Measurements from ENCODE around the gene TNIP3. TPM values are rescaled to one million over a fixed set of nuclear protein-coding genes. Genes with fewer than 3 reads are reported as not detected.

Gene TNIP3
- total RNA-seq, 1 experiment from 2014 or later, result 0.43 TPM

DNA sequence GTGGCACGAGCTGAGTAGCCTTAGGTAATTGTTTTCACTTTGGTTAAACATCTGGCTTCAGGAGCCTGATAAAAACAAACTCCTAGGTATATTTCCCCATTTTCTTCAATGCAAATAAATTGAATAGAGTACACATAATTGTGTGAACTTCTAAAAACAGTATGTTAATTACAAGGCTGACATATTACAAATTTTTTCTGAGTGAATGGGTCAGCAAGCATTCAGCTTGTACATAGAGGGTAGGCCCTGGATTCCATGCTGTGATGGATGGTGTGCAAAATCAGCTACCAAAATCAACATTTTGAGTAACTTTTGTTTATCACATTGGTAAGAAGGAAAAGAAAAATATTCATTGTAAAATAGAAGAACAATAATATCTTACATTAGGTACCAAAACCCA, 12.2 kb downstream of the TNIP3 start:
- intact Hi-C loops (cut with micrococcal nuclease; ENCODE audit: unreplicated experiment), result no loop called here
- H3K36me3 ChIP-seq (ENCODE audit: control insufficient read depth, insufficient read depth, low read length), result no peaks in the 10 kb centered on the region
- BruUV-seq (replicated peaks), result no TSS peak
- TF ChIP-seq, protein P1, sequence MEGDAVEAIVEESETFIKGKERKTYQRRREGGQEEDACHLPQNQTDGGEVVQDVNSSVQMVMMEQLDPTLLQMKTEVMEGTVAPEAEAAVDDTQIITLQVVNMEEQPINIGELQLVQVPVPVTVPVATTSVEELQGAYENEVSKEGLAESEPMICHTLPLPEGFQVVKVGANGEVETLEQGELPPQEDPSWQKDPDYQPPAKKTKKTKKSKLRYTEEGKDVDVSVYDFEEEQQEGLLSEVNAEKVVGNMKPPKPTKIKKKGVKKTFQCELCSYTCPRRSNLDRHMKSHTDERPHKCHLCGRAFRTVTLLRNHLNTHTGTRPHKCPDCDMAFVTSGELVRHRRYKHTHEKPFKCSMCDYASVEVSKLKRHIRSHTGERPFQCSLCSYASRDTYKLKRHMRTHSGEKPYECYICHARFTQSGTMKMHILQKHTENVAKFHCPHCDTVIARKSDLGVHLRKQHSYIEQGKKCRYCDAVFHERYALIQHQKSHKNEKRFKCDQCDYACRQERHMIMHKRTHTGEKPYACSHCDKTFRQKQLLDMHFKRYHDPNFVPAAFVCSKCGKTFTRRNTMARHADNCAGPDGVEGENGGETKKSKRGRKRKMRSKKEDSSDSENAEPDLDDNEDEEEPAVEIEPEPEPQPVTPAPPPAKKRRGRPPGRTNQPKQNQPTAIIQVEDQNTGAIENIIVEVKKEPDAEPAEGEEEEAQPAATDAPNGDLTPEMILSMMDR (IDR thresholded peaks at IDR 0.05; ENCODE audit: insufficient read depth in 1 of 2, low read depth in 1 of 2, low read length in 1 of 2, severe bottlenecking in 1 of 2, unreplicated experiment in 1 of 2), result no peak
- no peaks in the 10 kb centered on the region for H3K4me1 Mint-ChIP-seq (ENCODE audit: low read depth, unreplicated experiment)
- no peaks in the 10 kb centered on the region for H3K27me3 ChIP-seq (replicated peaks; ENCODE audit: control insufficient read depth, insufficient read depth, low read length)
- CTCF ChIA-PET, result no interaction called here
- H3K4me1 ChIP-seq, result no peaks in the 10 kb centered on the region
- no peak for DNase-seq
- no peaks in the 10 kb centered on the region for H3K9me3 ChIP-seq
- POLR2A ChIA-PET, result no interaction called here
- no peak overlapping the region for H3K4me3 Mint-ChIP-seq (ENCODE audit: unreplicated experiment)
- peaks cover 3% of the 10 kb centered on the region for H3K36me3 Mint-ChIP-seq (ENCODE audit: insufficient read depth, unreplicated experiment)
- peaks cover 4% of the 10 kb centered on the region for H3K27me3 Mint-ChIP-seq (ENCODE audit: insufficient read depth, unreplicated experiment)
- no peak overlapping the region for H3K4me3 ChIP-seq (ENCODE audit: low read depth, low read length)
- H3K27ac Mint-ChIP-seq (ENCODE audit: unreplicated experiment), result no peak overlapping the region
- no peaks in the 10 kb centered on the region for H3K9me3 Mint-ChIP-seq (ENCODE audit: unreplicated experiment)

DNA sequence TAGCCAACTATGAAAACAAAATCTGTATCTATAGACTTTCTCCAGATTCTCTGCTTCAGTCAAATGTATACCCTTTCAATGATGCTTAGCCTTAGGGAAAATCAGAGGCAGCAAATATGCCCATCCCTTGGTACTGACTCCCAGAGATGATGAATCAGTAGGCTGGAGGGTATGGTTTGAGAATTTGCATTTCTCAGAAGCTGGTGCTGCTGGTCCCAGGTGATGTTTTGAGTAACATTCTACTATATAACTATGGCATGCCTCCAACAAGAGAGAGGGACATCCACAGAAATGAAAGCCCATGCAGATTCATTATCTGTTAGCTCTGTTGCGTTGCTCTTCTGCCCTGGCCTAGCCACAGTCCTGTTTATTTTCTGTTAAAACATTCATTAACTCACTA, 13.6 kb downstream of the TNIP3 start:
- Histone ChIP-seq H3K27me3 (replicated peaks; ENCODE audit: control insufficient read depth, insufficient read depth, low read length) (no peaks in the 10 kb centered on the region), H3K36me3 (ENCODE audit: control insufficient read depth, insufficient read depth, low read length) (no peaks in the 10 kb centered on the region), H3K4me3 (ENCODE audit: low read depth, low read length) (no peak overlapping the region), H3K9me3 (no peaks in the 10 kb centered on the region), H3K4me1 (no peaks in the 10 kb centered on the region)
- no peak for DNase-seq
- H3K4me1 Mint-ChIP-seq (ENCODE audit: low read depth, unreplicated experiment), result no peaks in the 10 kb centered on the region
- no peak overlapping the region for H3K4me3 Mint-ChIP-seq (ENCODE audit: unreplicated experiment)
- intact Hi-C loops (cut with micrococcal nuclease; ENCODE audit: unreplicated experiment), result no loop called here
- ChIA-PET CTCF (no interaction called here), POLR2A (no interaction called here)
- no peaks in the 10 kb centered on the region for H3K36me3 Mint-ChIP-seq (ENCODE audit: insufficient read depth, unreplicated experiment)
- BruUV-seq (replicated peaks), result no TSS peak
- peaks cover 5% of the 10 kb centered on the region for H3K27me3 Mint-ChIP-seq (ENCODE audit: insufficient read depth, unreplicated experiment)
- no peak overlapping the region for H3K27ac Mint-ChIP-seq (ENCODE audit: unreplicated experiment)
- no peaks in the 10 kb centered on the region for H3K9me3 Mint-ChIP-seq (ENCODE audit: unreplicated experiment)
- TF ChIP-seq, protein P1 (IDR thresholded peaks at IDR 0.05; ENCODE audit: insufficient read depth in 1 of 2, low read depth in 1 of 2, low read length in 1 of 2, severe bottlenecking in 1 of 2, unreplicated experiment in 1 of 2), result no peak

DNA sequence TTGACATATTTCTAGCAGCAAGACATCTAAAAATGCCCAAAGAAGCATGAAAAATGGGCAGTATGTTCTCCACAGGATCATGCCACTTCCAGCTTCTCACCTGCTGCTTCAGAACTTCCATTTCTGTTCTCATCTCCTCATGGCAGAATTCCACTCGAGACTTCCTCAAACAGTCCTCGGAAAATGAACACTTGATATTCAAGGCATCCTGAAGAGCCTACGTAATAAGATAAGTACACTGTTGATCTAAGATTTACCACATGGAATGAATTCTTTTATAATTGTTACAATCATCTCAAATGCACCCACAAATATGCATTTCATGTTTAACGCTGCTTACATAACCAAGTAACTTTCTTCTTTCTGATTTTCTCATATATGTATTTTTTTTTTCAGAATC, 14.1 kb downstream of the TNIP3 start:
- intact Hi-C loops (cut with micrococcal nuclease; ENCODE audit: unreplicated experiment), result no loop called here
- no TSS peak for BruUV-seq (replicated peaks)
- Mint-ChIP-seq H3K27ac (ENCODE audit: unreplicated experiment) (no peak overlapping the region), H3K27me3 (ENCODE audit: insufficient read depth, unreplicated experiment) (peaks cover 5% of the 10 kb centered on the region), H3K4me1 (ENCODE audit: low read depth, unreplicated experiment) (no peaks in the 10 kb centered on the region), H3K36me3 (ENCODE audit: insufficient read depth, unreplicated experiment) (no peaks in the 10 kb centered on the region), H3K9me3 (ENCODE audit: unreplicated experiment) (no peaks in the 10 kb centered on the region), H3K4me3 (ENCODE audit: unreplicated experiment) (no peak overlapping the region)
- CTCF ChIA-PET, result no interaction called here
- Histone ChIP-seq H3K9me3 (no peaks in the 10 kb centered on the region), H3K4me3 (ENCODE audit: low read depth, low read length) (no peak overlapping the region), H3K27me3 (replicated peaks; ENCODE audit: control insufficient read depth, insufficient read depth, low read length) (no peaks in the 10 kb centered on the region), H3K4me1 (no peaks in the 10 kb centered on the region), H3K36me3 (ENCODE audit: control insufficient read depth, insufficient read depth, low read length) (no peaks in the 10 kb centered on the region)
- POLR2A ChIA-PET, result no interaction called here
- TF ChIP-seq, protein P1 (IDR thresholded peaks at IDR 0.05; ENCODE audit: insufficient read depth in 1 of 2, low read depth in 1 of 2, low read length in 1 of 2, severe bottlenecking in 1 of 2, unreplicated experiment in 1 of 2), result no peak
- no peak for DNase-seq

All from Caco-2 (cell line).